GM18498 (cell line): ENCODE results near the gene YAF2.
"Not testable (repeated sequence)": the region's sequence is repeated elsewhere in the genome, so short reads cannot be mapped to it uniquely, and the experiment has no call there.

Experiments used
- ATAC-seq: cut with Tn5 transposase; IDR thresholded peaks from one replicate; pipeline ENCODE4 v1.9.1; 2021; ENCODE audit warnings: mild to moderate bottlenecking, moderate library complexity; ENCODE audit not compliant: unreplicated experiment

Gene YAF2

DNA sequence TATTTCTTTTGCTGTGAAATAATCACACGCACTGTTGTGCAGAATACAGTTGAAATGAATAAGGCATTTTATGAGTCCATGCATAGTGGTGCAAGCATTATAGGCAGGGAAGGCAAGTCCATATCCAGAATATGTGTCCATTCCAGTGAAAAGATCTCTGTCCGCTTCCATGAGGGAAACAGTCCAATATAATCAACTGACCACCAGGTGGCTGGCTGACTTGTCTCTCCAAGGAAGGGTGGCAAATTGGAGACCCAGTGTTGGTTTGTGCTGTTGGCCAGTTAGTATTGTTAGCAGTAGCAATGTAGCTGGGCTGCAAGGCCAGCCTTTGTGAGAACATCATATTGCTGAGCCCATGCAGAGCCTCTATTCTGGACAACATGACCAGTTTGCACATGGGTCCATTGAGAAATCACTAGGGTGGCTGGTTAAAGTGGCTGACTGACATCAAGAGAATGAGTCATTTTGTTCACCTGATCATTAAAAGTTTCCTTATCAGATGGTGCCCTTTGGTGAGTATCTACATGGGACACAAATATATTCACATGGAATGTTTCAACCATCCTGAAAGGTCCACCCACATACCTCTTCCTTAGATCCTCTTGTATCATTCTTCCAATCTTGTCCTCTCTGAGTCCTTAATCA is 17.3 kb upstream of the YAF2 start:
- no peak for ATAC-seq

- ATAC-seq = not testable (repeated sequence)
Observed at GRCh38 chr12:42252645-42253044, 14.6 kb upstream of the YAF2 start.

- ATAC-seq = not testable (repeated sequence)
Observed at GRCh38 chr12:42249033-42249432, 11.0 kb upstream of the YAF2 start.

- no peak for ATAC-seq
Observed at GRCh38 chr12:42240131-42240750, 2.2 kb upstream of the YAF2 start.

DNA sequence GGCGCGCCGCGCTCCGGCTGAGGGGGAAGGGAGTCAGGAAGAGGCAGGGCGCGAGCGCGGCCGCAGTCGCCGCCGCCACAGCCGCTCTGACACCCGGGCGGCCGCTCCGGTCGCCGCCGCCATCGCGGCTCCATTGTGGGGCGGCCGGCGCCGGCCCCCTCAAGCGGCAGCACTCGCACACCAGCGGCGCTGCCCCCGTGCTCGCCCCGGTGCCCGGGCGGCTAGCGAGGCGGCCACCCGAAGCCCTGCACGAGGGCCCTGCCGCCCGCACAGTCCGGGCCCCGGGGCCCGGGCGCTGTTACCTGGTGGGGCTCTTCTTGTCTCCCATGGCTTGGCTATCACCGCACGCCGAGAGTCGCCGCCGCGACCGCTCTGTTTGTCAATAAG is 202 bp downstream of the YAF2 start:
- peak; percentile 42 for ATAC-seq

DNA sequence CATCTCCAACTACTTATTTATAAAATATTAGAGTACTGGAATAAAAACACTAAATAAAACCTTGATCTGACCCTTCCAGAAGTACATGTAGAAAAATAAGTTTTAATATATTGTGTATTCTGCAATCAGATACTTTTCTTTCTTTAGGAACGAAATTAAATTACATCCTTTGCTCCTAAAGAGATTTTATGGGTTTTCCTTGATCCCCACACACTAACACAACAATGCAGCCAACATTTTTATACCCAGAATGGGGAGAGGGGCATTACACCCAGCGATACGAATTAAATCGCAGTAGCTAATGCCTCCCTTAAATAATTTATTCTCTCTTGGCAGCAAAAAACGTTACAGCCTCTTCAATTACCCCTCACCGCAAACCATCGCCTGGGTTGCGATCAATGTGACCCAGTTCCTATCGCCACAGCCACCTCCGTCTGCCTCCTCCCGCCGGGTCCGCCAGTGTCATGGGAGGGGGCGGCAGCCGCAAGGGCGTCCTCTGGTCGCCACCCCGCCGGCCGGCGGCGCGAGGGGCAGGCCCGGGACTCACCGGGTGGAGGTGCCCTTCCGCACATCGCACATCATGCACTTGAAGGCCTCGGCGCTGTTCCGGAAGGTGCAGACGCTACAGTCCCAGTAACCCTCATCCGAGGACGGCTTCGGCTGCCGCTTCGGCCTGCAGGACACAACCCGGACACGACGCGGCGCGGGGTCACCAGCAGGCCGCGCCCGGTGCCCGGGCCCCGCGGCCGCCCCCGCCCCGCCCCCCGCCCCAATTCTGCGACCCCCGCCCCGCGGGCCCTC is 796 bp downstream of the YAF2 start:
- peak; percentile 83 for ATAC-seq

DNA sequence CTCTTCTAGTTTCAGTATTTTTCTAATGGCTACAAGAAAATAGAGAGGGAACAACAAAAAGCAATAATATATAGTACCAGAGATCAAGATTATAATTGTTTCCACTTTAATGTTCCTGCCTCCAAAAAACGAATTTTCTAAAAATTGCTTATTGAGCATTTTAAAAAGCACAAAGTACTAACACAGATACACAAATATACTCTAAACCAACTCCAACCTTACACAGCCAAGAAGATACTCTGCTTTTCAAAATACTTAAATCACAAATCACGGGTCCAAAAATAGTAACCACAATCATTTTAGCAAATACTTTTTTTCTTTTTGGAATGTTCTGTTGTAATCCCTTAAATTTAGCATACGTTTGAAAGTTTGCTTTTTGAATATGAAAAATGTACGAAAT is 2.0 kb downstream of the YAF2 start:
- ATAC-seq = no peak

- ATAC-seq = no peak
Observed at GRCh38 chr12:42235426-42235825, 2.6 kb downstream of the YAF2 start.

GRCh38 chr12:42234970-42235369 is 3.1 kb downstream of the YAF2 start:
- no peak for ATAC-seq

DNA sequence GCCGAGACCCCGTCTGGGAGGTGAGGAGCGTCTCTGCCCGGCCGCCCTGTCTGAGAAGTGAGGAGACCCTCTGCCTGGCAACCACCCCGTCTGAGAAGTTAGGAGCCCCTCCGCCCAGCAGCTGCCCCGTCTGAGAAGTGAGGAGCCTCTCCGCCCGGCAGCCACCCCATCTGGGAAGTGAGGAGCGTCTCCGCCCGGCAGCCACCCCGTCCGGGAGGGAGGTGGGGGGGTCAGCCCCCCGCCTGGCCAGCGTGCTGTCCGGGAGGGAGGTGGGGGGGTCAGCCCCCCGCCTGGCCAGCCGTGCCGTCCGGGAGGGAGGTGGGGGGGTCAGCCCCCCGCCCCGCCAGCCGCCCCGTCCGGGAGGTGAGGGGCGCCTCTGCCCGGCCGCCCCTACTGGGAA is 10.5 kb downstream of the YAF2 start:
- not testable (repeated sequence) for ATAC-seq

GRCh38 chr12:42224501-42224900 is 13.5 kb downstream of the YAF2 start:
- not testable (repeated sequence) for ATAC-seq

DNA sequence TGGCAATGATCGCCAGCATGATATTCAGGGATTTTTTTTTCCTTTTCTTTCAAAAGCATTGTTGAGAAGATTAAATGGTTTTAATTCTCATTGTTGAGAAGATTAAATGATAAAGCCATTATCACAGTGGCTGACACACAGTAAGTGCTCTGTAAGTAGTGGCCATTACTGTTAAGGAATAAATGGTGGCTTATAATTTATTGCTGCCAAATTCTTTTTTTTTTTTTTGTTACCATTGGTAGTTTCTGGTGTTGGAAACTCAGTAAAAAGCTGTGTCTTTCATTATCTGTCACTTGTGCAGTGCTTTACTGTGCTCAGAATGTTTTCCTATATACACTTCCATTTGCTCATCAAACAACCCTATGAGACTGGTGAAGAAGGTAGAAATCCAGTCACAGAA is 15.3 kb downstream of the YAF2 start:
- no peak for ATAC-seq

DNA sequence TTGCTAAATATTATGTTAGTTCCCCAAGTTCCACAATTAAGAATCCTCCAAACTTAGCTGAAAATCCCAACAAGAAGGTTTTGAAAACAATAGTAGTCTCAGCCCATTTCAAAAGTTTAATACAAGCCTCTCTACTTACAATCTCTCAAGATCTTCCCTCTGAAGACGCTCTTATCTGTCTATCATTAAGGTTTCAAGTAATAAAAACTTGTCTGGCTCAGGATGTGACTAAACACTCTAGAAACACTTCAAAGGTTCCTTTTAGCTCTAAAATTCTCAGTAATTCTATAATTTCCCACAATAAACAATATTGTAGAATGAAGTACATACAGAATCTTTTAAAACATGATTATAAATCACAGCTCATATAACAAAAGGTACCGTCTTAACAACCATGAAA is 16.3 kb downstream of the YAF2 start:
- ATAC-seq = no peak

- ATAC-seq = no peak
Observed at GRCh38 chr12:42217656-42218055, 20.4 kb downstream of the YAF2 start.

DNA sequence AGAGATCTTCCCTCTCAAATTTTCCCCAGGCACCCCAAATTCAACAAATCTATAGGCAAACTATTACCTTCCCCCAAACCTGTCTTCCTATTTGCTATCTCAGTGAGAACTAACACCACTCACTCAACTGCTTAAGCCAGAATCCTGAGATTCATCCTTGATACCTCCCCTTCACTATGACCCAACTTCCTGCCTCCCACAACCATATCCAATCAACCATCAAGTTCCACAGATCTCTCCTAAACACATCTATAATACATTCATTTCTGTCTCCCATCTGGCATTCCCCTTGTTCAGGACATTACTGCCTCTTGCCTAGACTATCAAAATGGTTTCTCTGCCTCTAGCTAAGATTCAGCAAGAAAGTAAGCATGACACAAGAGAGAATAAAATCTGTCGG is 21.3 kb downstream of the YAF2 start:
- no peak for ATAC-seq

DNA sequence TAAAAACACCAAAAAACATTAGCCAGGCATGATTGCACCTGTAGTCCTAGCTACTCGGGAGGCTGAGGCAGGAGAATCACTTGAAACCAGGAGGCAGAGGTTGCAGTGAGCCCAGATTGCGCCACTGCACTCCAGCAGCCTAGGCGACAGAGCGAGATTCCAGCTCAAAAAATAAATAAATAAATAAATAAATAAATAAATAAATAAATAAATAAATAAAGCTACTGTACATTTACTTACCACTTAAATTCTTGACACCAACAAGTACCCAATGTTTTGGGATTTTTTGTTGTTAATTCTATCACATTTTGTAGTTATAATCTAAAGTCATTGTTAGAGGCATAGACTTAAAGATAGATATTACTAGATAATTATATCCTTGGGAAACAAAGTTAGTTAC is 22.3 kb downstream of the YAF2 start:
- not testable (repeated sequence) for ATAC-seq

GRCh38 chr12:42213954-42214426 is 24.1 kb downstream of the YAF2 start:
- no peak for ATAC-seq

DNA sequence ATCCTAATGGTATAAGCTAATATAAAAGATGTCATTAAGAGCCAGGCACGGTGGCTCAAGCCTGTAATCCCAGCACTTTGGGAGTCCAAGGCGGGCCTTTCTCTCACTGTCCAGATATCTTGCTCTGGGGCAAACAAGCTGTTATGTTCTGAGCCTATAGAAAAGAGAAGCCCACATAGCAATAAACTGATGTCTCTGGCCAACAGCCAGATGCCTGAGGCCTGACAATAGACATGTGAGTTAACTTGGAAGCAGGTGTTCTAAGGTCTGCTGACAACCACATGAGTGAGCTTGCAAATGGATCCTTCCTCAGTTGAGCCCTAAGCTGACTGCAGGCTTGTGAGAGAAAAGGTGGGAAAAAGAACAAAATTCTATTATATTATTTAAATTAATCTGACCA is 25.0 kb downstream of the YAF2 start:
- no peak for ATAC-seq

DNA sequence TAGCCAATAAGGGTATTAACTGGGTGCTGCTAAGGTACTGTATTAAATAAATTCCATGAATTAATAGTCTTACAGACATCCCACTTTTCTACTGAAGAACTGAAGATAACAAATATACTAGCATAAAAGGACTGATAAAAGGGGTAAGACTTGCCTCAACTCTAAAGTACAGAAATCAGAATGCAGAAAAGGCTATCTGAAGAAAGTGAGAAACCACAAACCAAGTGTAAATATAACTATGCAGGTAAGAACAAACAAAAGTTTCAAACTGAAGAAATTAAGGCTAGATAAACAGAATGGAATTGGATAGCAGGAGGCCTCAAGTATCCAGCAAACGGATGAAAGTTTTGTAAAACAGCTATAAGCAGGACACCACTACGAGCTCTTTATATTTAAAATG is 29.5 kb downstream of the YAF2 start:
- peak; percentile 57 for ATAC-seq

DNA sequence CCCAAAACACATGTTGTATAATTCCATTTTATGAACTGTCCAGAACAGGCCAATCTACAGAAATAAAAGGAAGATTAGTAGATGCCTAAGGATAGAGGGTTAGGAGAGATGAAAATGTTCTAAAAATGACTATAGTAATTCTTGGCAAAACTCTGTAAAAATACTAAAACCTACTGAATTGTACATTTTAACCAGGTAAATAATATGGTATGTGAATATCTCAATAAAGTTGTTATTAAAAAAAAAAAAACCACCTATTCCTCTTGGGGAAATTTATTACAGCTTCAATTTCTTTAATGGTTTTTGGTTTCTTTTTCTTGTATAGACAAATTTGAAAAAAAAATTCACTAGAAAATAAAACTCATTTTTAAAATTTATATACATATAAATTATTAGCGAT is 33.2 kb downstream of the YAF2 start:
- ATAC-seq = no peak

DNA sequence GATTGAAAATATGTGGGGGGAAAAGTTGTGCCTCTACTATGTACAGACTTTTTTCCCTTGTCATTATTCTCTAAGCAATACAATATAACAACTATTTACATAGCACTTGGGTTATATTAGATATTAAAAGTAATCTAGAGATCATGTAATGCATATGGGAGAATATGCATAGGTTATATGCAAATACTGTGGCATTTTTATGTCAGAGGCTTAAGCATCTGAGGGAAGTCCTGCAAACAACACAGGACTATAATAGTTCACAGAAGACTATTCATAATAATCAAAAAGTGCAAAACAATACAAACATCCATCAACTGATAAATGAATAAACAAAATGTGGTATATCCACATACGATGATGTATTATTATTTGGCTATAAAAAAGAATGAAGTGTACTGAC is 33.7 kb downstream of the YAF2 start:
- no peak for ATAC-seq

GRCh38 chr12:42201063-42201462 is 37.0 kb downstream of the YAF2 start:
- ATAC-seq = no peak
